22Rv1 (cell line): Measurements from ENCODE around the gene GPN3.

ENCODE experiments used
- CTCF ChIP-seq: fragments of 450-650 bp; IDR thresholded peaks from 2 replicates; pipeline ENCODE4 v1.5.1; 2017; ENCODE audit warnings: mild to moderate bottlenecking
- ZFX ChIP-seq: fragments of 450-650 bp; IDR thresholded peaks from 2 replicates; pipeline ENCODE4 v1.6.1; 2017; ENCODE audit warnings: antibody characterized with exemption, borderline replicate concordance

- no peak for TF ChIP-seq CTCF
- no peak for TF ChIP-seq ZFX
These were observed 37.3 kb upstream of the GPN3 start for GRCh38 chr12:110505332-110505731.
